ENCODE results near the gene KCNJ16.

The KCNJ16 gene

GRCh38 chr17:70132505-70132904 lies 57.5 kb downstream of the KCNJ16 start:
- TF ChIP-seq CTCF (IDR thresholded peaks at IDR 0.05; ENCODE audit: low read depth, low read length, missing control alignments), result no peak
- DNase-seq (ENCODE audit: low read depth), result no peak
- H3K4me3 ChIP-seq (ENCODE audit: low read depth, low read length), result no peak overlapping the region

- no peak for TF ChIP-seq CTCF (IDR thresholded peaks at IDR 0.05; ENCODE audit: low read depth, low read length, missing control alignments)
- H3K4me3 ChIP-seq (ENCODE audit: low read depth, low read length), result no peak overlapping the region
- DNase-seq (ENCODE audit: low read depth), result no peak
These were observed 59.0 kb downstream of the KCNJ16 start for GRCh38 chr17:70134042-70134441.

- no peak for TF ChIP-seq CTCF (IDR thresholded peaks at IDR 0.05; ENCODE audit: low read depth, low read length, missing control alignments)
- no peak for DNase-seq (ENCODE audit: low read depth)
- no peak overlapping the region for H3K4me3 ChIP-seq (ENCODE audit: low read depth, low read length)
These were observed 59.8 kb downstream of the KCNJ16 start for GRCh38 chr17:70134777-70135176.

GRCh38 chr17:70136131-70136530 lies 61.1 kb downstream of the KCNJ16 start:
- no peak overlapping the region for H3K4me3 ChIP-seq (ENCODE audit: low read depth, low read length)
- TF ChIP-seq CTCF (IDR thresholded peaks at IDR 0.05; ENCODE audit: low read depth, low read length, missing control alignments), result no peak
- no peak for DNase-seq (ENCODE audit: low read depth)

GRCh38 chr17:70137451-70138230 lies 62.6 kb downstream of the KCNJ16 start:
- TF ChIP-seq CTCF (IDR thresholded peaks at IDR 0.05; ENCODE audit: low read depth, low read length, missing control alignments), result no peak
- peak; percentile 80 for DNase-seq (ENCODE audit: low read depth)
- H3K4me3 ChIP-seq (ENCODE audit: low read depth, low read length), result no peak overlapping the region

- no peak for TF ChIP-seq CTCF (IDR thresholded peaks at IDR 0.05; ENCODE audit: low read depth, low read length, missing control alignments)
- no peak overlapping the region for H3K4me3 ChIP-seq (ENCODE audit: low read depth, low read length)
- no peak for DNase-seq (ENCODE audit: low read depth)
These were observed 63.4 kb downstream of the KCNJ16 start for GRCh38 chr17:70138291-70138865.
